SK-N-SH treated with all-trans-retinoic acid at 6 μM for 48 hours (cell line): ENCODE results near the gene DNAH5.

Experiments used
- ARNTL ChIP-seq: fragments of 450-650 bp; formaldehyde crosslinking; IDR thresholded peaks from 2 replicates; pipeline ENCODE4 v1.5.0; 2020; ENCODE audit warnings: low read depth, mild to moderate bottlenecking, moderate library complexity, borderline replicate concordance
- BACH2 ChIP-seq: fragments of 250-450 bp; sonication (Bioruptor Pico); IDR thresholded peaks from 2 replicates; pipeline ENCODE4 v1.9.0; 2021; ENCODE audit warnings: mild to moderate bottlenecking, borderline replicate concordance
- CREB5 ChIP-seq: fragments of 250-450 bp; sonication (Bioruptor Pico); IDR thresholded peaks from 2 replicates; pipeline ENCODE4 v1.5.1; 2020; ENCODE audit warnings: low read depth, mild to moderate bottlenecking, moderate library complexity
- ESRRG ChIP-seq: fragments of 250-450 bp; sonication (Bioruptor Pico); IDR thresholded peaks from 2 replicates; pipeline ENCODE4 v1.6.1; 2021; ENCODE audit warnings: mild to moderate bottlenecking
- GLIS3 ChIP-seq: fragments of 250-450 bp; sonication (Bioruptor Pico); IDR thresholded peaks from 2 replicates; pipeline ENCODE4 v1.5.0; 2020; ENCODE audit warnings: mild to moderate bottlenecking, moderate library complexity
- PATZ1 ChIP-seq: fragments of 250-450 bp; sonication (Bioruptor Pico); IDR thresholded peaks from 2 replicates; pipeline ENCODE4 v1.8.0; 2020; ENCODE audit warnings: mild to moderate bottlenecking, moderate library complexity, borderline replicate concordance
- POU6F1 ChIP-seq: fragments of 250-450 bp; sonication (Bioruptor Pico); IDR thresholded peaks from 2 replicates; pipeline ENCODE4 v1.8.0; 2021; ENCODE audit warnings: low read depth, mild to moderate bottlenecking, moderate library complexity, borderline replicate concordance
- RARB ChIP-seq: fragments of 250-450 bp; sonication (Bioruptor Pico); IDR thresholded peaks from 2 replicates; pipeline ENCODE4 v1.8.0; 2021; ENCODE audit warnings: mild to moderate bottlenecking, moderate library complexity
- TCF4 ChIP-seq: fragments of 250-450 bp; sonication (Bioruptor Pico); IDR thresholded peaks from 2 replicates; pipeline ENCODE4 v1.8.0; 2021; ENCODE audit warnings: mild to moderate bottlenecking, moderate library complexity, borderline replicate concordance
- ZFP3 ChIP-seq: fragments of 250-450 bp; sonication (Bioruptor Pico); IDR thresholded peaks from 2 replicates; pipeline ENCODE4 v1.5.0; 2020; ENCODE audit warnings: mild to moderate bottlenecking, moderate library complexity
- ZFP30 ChIP-seq: fragments of 450-650 bp; formaldehyde crosslinking; IDR thresholded peaks from 2 replicates; pipeline ENCODE4 v1.5.0; 2022; ENCODE audit warnings: mild to moderate bottlenecking, moderate library complexity

- TF ChIP-seq ZFP30 (CRISPR knock-in tag) (no peak), CREB5 (CRISPR knock-in tag) (no peak), BACH2 (CRISPR knock-in tag) (no peak), ARNTL (CRISPR knock-in tag) (no peak), GLIS3 (CRISPR knock-in tag) (no peak), POU6F1 (CRISPR knock-in tag) (no peak), PATZ1 (CRISPR knock-in tag) (no peak), RARB (no peak), TCF4 (CRISPR knock-in tag) (no peak), ESRRG (no peak), ZFP3 (CRISPR knock-in tag) (no peak)
Observed at GRCh38 chr5:13930541-13931171, 13.8 kb downstream of the DNAH5 start.
